MM.1S (cell line): ENCODE measurements around the gene TOPAZ1.

ENCODE experiments used
- EZH2 ChIP-seq: fragments of 300-600 bp; sonication (generic); optimal IDR thresholded peaks from 2 replicates; pipeline ENCODE3; 2017; ENCODE audit warnings: low read depth, mild to moderate bottlenecking, antibody characterized with exemption, low read length, mixed read lengths
- TF ChIP-seq, protein P1 (sequence below): fragments of 300-600 bp; sonication (generic); IDR thresholded peaks from 2 replicates; pipeline ENCODE4 v1.5.1; 2016; ENCODE audit warnings: antibody characterized with exemption, low read length, mixed read lengths

DNA sequence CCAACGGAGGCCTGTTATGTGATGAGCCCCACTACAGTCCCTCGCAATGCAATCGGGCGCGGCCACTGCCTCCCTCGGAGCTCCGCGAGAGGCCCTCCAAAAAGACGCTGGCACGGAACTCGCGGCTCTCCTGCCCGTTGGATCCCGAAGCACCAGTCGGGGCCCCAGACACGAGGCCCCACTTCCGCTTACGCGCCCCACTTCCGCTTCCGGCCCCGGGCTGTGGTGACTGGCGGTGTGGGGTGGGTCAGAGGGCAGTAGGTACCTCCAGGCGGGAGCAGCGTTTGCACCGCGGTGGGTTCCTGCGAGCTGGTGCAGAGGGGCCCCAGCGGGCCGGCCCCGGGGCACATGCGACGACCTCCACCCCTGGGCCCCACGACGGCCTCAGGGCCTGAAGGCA, at the start of gene TOPAZ1:
- TF ChIP-seq, protein P1, sequence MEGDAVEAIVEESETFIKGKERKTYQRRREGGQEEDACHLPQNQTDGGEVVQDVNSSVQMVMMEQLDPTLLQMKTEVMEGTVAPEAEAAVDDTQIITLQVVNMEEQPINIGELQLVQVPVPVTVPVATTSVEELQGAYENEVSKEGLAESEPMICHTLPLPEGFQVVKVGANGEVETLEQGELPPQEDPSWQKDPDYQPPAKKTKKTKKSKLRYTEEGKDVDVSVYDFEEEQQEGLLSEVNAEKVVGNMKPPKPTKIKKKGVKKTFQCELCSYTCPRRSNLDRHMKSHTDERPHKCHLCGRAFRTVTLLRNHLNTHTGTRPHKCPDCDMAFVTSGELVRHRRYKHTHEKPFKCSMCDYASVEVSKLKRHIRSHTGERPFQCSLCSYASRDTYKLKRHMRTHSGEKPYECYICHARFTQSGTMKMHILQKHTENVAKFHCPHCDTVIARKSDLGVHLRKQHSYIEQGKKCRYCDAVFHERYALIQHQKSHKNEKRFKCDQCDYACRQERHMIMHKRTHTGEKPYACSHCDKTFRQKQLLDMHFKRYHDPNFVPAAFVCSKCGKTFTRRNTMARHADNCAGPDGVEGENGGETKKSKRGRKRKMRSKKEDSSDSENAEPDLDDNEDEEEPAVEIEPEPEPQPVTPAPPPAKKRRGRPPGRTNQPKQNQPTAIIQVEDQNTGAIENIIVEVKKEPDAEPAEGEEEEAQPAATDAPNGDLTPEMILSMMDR = no peak
- TF ChIP-seq EZH2 = no peak
